Motor neuron (in vitro differentiated cells): ENCODE measurements around the gene USP12. TPM values are rescaled to one million over a fixed set of nuclear protein-coding genes. Genes with fewer than 3 reads are reported as not detected.

Experiments
- ATAC-seq, 8 experiments: fragments of 200-7000 bp; cut with Tn5 transposase; replicated peaks in 6 of 8; 2 replicates each; pipeline ENCODE4 v1.8.0; 2021; ENCODE audit warnings: mild to moderate bottlenecking in 8 of 8, moderate library complexity in 8 of 8
- H3K27ac ChIP-seq, 2 donors: fragments of 250-450 bp; sonication (Bioruptor Pico); 2 replicates each; pipeline ENCODE4 v1.9.0; 2021; ENCODE audit warnings: antibody characterized with exemption in 2 of 2, mild to moderate bottlenecking in 2 of 2, moderate library complexity in 1 of 2
- H3K4me1 ChIP-seq, 2 donors: fragments of 250-450 bp; sonication (Bioruptor Pico); replicated peaks in 1 of 2; 2 replicates each; pipeline ENCODE4 v1.6.1; 2021; ENCODE audit warnings: antibody characterized with exemption in 2 of 2, mild to moderate bottlenecking in 2 of 2, moderate library complexity in 1 of 2
- H3K4me3 ChIP-seq, 5 donors: fragments of 250-450 bp; sonication (Bioruptor Pico); 2 replicates each; pipeline ENCODE4 v1.9.0; 2021; ENCODE audit warnings: antibody characterized with exemption in 5 of 5, mild to moderate bottlenecking in 5 of 5, moderate library complexity in 4 of 5
- WGBS, 10 experiments: fragments of 450-650 bp; shearing (Covaris generic); methylation state at CpG; one replicate each; pipeline ENCODE4 v1.0.0; 2022; 5-methylcytosine and 5-hydroxymethylcytosine counted together
- in situ Hi-C, 9 experiments: fragments of 400-800 bp; cut with MboI; loops; one replicate each; pipeline ENCODE4 v1.15.0; 2021; ENCODE audit warnings: low sequenced_read_pairs in 9 of 9, low pct_unique_long_range_greater_than_20kb in 2 of 9; ENCODE audit not compliant: unreplicated experiment in 9 of 9
- total RNA-seq, 8 experiments: library from RNA; unstranded; fragments of 300-600 nt; gene quantifications; 2 replicates each; pipeline versions ENCODE4 v1.2.3 to v1.2.4, GENCODE V29; 2022

The USP12 gene
- total RNA-seq, 8 experiments from 2014 or later: 13.7 to 38.0 (median 18.3) TPM

- Histone ChIP-seq H3K27ac (peak overlapping the region in 1 of 2 donors; percentile 54), H3K4me3 (no peak overlapping the region), H3K4me1 (peaks cover 0 to 11% of the 10 kb centered on the region in 2 donors)
- in situ Hi-C loops: no loop called here
- 35 to 100% (median 87%) methylated on average over 2 to 8 of the region's 8 CpGs; no CpG with 5 or more reads in 1 of the 10 experiments for WGBS, 10 experiments
- peak in 1 of 8 experiments; percentile 21 for ATAC-seq
Measured at GRCh38 chr13:27023385-27024073, 148.1 kb downstream of the USP12 start.

- Histone ChIP-seq H3K27ac (peak overlapping the region in 1 of 2 donors; percentile 54), H3K4me1 (peaks cover 0 to 11% of the 10 kb centered on the region in 2 donors), H3K4me3 (no peak overlapping the region)
- WGBS, 10 experiments: 0 to 100% (median 32%) methylated on average over 1 to 5 of the region's 9 CpGs; no CpG with 5 or more reads in 4 of the 10 experiments
- in situ Hi-C loops: no loop called here
- ATAC-seq: peak; percentile 42 to 94 (median 86)
Measured at GRCh38 chr13:27022571-27023311, 148.9 kb downstream of the USP12 start.

DNA sequence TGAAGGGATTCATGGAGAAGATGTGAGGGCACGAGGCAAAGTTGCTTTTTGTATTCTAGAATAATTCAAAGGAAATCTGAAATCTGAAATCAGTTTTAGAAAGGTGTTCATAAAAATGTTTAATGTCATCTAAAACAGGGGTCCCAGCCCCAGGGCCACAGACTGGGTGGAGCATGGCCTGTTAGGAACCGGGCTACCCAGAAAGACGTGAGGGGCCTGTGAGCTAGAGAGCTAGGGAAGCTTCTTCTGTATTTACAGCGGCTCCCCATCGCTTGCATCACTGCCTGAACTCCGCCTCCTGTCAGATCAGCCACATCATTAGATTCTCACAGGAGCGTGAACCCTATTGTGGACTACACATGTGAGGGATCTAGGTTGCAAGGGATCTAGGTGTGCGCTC lies 151.2 kb downstream of the USP12 start:
- peaks cover 0 to 11% of the 10 kb centered on the region in 2 donors for H3K4me1 ChIP-seq
- no peak for ATAC-seq
- in situ Hi-C loops: no loop called here
- H3K27ac ChIP-seq: no peak overlapping the region
- H3K4me3 ChIP-seq: no peak overlapping the region
- 83 to 100% (median 91%) methylated on average over 1 to 8 of the region's 8 CpGs; no CpG with 5 or more reads in 5 of the 10 experiments for WGBS, 10 experiments

DNA sequence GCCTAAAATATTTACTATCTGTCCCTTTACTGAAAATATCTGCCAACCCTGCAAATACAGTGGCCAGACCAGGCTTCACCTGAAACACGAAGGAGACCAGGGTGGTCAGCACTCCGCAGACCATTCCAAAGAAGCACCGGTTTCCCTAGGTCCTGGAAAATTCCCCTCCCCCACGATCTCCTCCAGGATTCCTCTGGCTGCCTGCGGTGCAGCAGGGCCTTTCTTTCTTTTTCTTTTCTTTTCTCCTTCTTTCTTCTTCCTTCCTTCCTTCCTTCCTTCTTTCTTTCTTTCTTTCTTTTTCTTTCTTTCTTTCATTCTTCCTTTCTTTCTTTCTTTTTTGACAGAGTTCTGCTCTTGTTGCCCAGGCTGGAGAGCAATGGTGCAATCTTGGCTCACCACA lies 152.7 kb downstream of the USP12 start:
- H3K4me3 ChIP-seq: no peak overlapping the region
- in situ Hi-C loops: no loop called here
- ATAC-seq: no peak
- WGBS, 10 experiments: 10 to 55% (median 46%) methylated on average over 2 to 5 of the region's 5 CpGs; no CpG with 5 or more reads in 1 of the 10 experiments
- no peak overlapping the region for H3K27ac ChIP-seq
- peaks cover 4 to 5% of the 10 kb centered on the region in 2 donors for H3K4me1 ChIP-seq

DNA sequence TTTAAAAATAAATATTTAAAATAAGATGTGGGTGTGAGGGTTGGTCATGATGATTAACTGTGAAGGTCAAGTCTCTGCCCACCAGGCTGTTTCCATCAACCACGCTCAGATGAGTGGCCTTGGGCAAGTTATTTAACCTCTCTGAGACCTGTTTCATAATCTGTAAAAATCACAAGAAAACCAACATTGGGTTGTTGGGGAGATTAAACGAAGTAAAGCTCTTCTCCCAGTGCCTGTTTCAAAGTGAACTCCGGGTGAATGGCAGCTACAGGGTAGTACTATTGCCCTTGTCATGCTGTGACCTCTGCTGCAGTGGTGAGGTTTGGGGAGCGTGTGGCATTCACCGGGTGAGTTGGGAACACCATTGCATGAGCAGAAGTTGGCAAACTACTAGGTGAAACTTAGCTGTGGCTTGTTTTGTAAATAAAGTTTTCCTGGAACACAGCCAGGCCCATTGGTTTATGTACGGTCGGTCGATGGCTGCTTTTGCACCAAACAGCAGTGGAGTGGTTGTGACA lies 153.2 kb downstream of the USP12 start:
- in situ Hi-C loops: no loop called here
- H3K27ac ChIP-seq: no peak overlapping the region
- 57 to 89% (median 72%) methylated on average over 3 to 6 of the region's 8 CpGs; no CpG with 5 or more reads in 3 of the 10 experiments for WGBS, 10 experiments
- peaks cover 4 to 5% of the 10 kb centered on the region in 2 donors for H3K4me1 ChIP-seq
- no peak overlapping the region for H3K4me3 ChIP-seq
- no peak for ATAC-seq

- 33 to 69% (median 55%) methylated on average over 1 to 4 of the region's 4 CpGs; no CpG with 5 or more reads in 4 of the 10 experiments for WGBS, 10 experiments
Measured at GRCh38 chr13:27016875-27017274, 154.7 kb downstream of the USP12 start.

More at GRCh38 chr13:27016875-27017274, 154.7 kb downstream of the USP12 start:
- Histone ChIP-seq H3K4me1 (peaks cover 0 to 5% of the 10 kb centered on the region in 2 donors), H3K4me3 (no peak overlapping the region), H3K27ac (no peak overlapping the region)
- in situ Hi-C loops: no loop called here
- ATAC-seq: no peak

Other genes with a start within 250 kb of the USP12 start
- 1,000 to 10,000 TPM; 1,237 to 3,188 (median 2,218) TPM for gene RPL21, start 79.7 kb upstream of the USP12 start, total RNA-seq
- gene RASL11A, start 99.0 kb upstream of the USP12 start, total RNA-seq: 10 to 100 TPM in 3 of 8 experiments, 1 to 10 TPM in 5; 1.1 to 23.0 (median 3.4) TPM